Endometrial microvascular endothelial cells (primary cell): ENCODE results near the gene FOXI3. TPM values are rescaled to one million over a fixed set of nuclear protein-coding genes. Genes with fewer than 3 reads are reported as not detected.

Source experiments
- in situ Hi-C: cut with HindIII; loops from 2 replicates; pipeline ENCODE4 v1.10.0; 2017; ENCODE audit warnings: low sequenced_read_pairs, low pct_unique_long_range_greater_than_20kb; ENCODE audit errors: inconsistent ontology term
- total RNA-seq: library from RNA; depleted of rRNA; stranded (reverse); fragments of >200 nt; gene quantifications from one replicate; pipeline ENCODE4 v1.2.3, GENCODE V29; 2015; ENCODE audit errors: inconsistent ontology term

Gene FOXI3
- not detected for total RNA-seq

DNA sequence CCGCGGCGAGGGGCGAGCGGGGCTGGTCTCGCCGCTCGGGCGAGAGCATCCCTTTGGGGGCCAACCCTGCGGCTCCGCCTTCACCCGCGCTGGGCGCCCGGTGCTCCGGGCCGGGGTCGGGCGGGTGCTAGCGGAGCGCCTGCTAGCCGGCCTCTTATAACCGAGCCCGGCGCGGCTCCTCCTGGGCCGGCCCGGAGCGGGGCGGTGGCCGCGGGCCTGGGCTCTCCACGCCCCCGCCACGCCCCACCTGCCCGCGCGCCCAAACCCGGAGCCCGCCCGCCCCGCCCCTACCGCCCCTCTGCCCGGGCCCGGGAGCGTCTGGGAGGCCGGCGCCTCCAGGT lies at the start of gene FOXI3:
Gene FOXI3 (minus strand): TSS at position 129 of the 341 bp plus-strand sequence. CDS start 158 bp downstream, outside the sequence.
- in situ Hi-C loops, result no loop called here

DNA sequence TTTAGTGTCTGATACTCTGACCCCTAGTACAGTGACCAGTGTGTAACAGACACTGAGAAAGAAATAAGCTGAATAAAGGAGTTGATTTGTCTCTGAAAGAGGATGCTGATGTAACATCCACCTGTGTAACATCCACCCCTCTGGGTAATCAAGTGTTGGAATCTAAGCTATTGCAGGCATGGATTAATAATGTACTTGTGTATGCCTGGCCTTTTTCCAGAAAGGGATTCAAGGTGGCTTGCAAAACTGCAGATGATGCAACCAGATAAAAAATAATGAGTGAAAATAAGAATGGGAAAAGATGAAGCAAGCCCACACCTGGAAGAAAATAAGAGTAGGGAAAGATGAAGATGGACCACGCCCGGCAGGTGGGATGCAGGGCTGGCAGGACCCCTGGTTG lies 48.2 kb upstream of the FOXI3 start:
- in situ Hi-C loops, result no loop called here

DNA sequence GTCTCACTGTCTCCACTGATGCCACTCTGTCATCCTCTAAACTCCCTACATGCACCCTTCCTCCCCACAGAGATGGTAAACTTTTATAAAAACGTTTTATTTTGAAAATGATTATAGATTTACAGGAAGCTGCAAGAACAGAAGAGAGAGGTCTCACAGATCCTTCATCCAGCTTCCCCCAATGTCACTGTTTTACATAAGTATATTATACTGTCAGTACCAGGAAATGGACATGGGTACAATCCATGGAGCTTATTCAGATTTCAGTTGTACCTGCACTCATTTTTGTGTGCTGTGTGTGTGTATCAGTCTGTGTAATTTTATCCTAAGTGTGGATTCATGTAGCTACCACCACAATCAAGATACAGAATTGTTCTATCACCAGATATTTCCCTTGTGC lies 46.7 kb upstream of the FOXI3 start:
- in situ Hi-C loops, result no loop called here

DNA sequence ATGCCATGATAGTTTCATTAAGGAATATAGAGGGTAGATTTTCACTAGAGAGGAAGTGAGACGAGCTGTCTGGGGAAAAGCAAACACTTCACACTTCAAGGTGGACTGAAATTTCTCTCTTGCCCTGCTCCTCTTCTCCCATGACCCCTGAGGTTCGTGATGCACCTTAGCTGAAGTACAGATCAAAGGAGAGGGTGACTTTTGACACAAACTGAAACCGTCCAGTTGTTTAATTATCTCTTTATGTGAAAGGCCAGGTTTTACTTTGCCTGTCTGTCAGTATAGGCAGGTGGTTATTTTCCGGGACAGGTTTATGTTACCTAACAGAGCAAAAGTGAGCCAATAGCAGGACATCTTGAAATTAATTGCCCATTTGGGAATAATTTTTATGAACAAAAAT lies 41.0 kb upstream of the FOXI3 start:
- in situ Hi-C loops, result no loop called here

DNA sequence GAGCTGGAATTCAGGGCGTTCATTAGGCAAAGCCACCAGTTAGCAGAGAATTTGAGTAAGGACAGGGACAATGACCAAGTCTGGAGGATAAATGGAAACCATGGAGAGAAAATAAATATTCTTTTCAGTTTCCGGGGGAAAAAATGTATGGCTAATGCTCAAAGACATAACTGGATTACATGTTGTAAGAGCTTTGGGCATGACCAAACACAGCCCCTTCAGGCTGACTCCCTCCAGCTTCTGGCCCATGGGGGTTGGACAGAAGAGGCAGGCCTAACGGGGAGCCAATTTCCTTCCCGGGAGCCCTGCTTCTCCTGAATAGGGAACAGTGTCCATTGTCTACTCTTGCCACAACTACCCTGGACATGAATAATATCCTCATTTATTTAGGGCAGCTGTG lies 39.5 kb upstream of the FOXI3 start:
- in situ Hi-C loops, result no loop called here

DNA sequence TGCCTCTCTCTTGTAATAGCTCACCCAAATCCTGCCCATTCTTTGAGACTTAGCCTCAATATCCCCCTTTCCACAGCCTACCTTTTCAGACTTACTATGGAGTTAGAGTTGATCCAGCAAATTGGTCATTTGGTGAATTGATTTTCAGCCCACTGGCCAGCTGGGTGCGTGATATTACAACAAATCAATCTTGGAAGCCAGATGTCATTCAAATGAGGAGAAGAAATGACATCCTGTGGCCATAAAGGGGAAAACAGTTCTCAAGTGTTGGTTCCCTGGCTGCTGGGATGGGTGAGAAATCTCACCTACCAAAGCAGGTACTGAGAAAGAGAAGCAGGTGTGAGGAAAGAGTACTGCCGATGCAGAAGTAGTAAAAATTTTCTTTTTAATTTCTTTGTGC lies 36.7 kb upstream of the FOXI3 start:
- in situ Hi-C loops, result no loop called here

DNA sequence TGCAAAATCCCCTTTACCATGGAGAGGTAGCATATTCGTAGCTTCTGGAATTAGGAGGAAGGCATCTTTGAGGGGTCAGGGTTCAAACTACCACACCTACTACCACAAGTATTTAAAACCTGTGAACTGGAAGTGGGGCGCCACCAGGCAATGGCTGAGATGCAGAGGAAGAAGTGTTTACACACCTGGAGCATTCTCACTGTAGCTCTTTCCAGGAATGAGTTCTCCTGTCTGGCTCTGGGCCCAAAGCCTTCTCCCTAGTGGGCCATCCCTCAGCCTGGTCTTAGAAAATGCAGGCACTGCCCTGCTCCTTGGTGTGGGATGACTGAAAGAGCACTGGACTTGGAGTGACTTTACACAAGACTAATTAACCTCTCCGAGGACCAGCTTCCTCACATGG lies 30.7 kb upstream of the FOXI3 start:
- in situ Hi-C loops, result no loop called here

DNA sequence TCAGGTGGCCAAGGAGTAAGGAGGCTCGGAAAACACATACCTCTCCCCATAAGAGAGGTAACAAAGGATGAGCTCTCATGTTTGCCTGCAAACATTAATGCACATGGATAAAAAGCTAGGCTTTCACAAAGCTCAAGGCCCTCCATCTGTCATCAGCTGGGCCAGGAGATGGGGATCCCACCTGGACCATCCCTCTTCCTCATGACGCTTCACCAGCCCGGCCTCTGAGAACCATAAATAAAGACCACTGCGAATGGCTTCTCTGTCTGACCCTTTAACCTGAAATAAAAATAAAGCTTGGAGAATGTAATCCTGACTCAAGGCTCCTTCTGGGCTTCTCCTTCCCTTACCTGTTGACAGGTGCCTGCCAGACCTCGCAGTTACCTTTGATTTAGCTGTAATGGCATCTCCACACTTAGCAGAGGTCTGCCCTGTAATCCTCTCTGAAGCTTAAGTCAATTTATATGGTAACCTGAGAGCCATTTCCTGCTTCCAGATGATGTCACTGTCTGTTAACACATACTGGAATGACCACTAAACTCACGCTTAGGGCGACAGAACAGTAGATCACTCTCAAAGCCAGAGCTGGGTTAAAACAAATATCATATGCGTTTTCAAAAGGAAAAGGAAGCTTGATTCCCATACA lies 29.3 kb upstream of the FOXI3 start:
- in situ Hi-C loops, result no loop called here

DNA sequence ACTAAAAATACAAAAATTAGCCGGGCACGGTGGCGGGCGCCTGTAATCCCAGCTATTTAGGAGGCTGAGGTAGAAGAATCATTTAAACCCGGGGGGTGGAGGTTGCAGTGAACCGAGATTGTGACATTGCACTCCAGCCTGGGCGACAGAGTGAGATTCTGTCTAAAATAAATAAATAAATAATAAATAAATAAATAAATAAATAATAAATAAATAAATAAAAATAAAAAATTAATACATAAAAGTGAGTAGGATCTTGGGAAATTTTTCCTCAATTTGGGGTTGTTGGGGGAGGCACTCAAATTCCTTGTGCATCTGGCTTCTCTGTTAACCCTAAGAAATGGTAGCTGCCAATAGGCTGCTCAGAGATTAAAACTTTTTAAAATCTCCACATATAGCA lies 20.3 kb upstream of the FOXI3 start:
- in situ Hi-C loops, result no loop called here

DNA sequence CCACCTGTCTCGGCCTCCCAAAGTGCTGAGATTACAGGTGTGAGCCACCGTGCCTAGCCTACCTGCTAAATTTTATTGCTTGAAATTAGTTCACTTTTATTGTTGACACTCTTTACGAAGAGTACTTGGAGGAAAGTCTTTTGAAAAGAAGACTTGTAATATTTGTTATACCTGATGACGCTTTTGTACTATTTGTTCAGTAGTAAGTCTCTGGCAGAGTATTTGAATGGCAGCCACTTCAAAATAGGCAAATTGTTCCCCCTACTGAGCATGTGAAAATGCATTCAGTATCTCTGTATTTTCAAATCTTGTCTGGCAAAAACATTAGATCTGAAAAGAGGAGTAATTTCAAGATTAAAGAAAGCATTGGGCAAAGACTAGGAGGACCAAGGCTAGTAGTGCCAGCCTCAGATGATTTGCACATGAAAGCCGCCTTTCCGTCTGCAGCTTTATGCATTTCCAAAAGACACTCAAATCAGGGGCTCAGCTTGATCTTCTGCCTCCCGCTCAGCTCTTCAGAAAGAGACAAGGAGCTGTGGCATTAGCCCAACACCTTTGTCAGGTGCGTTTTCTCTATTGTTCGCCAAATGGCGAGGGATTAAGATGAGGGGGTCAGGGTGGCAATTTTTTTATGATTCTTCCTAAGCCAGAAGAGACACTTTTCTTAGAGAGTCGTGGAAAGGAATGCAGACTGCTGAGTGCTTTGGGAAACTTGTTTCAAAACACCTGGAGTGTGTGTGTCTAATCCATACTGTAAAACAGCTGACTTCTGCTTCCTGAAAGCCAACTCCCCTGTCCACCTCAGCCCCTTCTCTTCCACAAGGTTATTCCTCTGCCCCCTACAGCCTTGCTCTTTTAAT lies 18.8 kb upstream of the FOXI3 start:
- in situ Hi-C loops, result no loop called here

DNA sequence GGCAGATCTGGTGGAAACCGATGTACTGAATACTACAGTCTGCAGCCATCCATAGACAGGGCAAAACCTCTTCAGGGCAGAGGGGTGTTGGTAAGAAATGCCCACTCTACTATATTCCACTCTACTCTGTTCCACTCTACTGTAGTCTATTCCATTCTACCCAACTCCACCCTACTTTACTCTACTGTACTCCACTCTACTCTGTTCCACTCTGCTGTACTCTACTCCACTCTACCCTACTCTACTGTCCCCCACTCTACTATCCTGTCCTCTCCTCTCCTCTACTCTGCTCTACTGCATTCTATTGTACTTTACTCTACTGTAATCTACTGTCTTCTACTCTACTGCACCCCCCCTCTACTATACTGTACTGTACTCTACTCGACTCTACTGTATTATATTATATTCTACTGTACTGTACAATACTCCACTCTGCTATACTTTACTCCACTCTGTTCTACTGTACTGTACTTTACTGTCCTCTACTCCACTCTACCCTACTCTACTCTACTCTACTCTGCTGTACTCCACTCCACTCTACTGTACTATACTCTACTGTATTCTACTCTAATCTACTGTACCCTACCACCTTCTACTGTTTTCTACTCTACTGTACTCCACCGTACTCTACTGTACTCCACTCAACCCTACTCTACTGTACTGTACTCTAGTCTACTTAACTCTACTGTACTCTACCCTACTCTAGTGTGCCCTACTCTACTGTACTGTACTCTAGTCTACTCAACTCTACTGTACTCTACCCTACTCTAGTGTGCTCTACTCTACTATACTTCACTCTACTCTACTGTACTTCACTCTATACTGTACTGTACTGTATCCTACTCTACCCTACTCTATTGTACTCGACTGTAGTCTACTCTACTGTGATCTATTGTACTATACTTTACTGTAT lies 17.0 kb upstream of the FOXI3 start:
- in situ Hi-C loops, result no loop called here

DNA sequence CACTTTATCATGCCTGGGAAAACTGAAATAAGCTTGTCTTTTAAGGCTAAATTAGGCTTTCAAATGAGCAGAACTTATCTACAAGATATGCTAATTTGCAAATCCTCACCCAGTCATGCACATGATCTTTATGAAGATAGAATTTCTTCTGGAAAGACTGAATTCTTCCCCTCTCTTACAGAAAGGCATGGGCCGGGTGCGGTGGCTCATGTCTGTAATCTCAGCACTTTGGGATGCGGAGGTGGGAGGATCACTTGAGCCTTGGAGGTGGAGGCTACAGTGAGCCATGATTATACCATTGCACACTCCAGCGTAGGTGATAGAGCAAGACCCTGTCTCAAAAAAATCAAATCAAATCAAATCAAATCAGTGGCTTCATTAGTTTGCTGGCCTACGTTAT lies 11.7 kb upstream of the FOXI3 start:
- in situ Hi-C loops, result no loop called here

DNA sequence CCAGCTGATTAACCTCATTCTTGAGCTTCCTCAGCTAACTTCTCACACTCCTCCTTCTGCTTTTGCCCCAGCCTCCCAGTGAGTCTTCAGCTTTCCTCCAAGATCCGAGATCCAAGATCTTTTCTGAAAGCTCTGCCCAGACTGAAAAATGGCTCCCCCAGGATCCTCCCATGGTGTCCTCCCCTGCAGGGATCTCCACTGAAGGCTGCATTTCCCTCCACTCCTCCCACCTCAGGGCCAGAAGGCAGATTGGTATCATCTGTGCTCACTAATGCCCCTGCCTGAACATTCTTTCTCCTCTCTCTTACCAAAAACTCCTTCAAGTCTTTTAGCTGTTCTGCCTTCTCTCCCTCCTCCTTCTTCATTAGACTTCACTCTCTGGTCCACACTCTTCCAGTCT lies 6.1 kb upstream of the FOXI3 start:
- in situ Hi-C loops, result no loop called here

DNA sequence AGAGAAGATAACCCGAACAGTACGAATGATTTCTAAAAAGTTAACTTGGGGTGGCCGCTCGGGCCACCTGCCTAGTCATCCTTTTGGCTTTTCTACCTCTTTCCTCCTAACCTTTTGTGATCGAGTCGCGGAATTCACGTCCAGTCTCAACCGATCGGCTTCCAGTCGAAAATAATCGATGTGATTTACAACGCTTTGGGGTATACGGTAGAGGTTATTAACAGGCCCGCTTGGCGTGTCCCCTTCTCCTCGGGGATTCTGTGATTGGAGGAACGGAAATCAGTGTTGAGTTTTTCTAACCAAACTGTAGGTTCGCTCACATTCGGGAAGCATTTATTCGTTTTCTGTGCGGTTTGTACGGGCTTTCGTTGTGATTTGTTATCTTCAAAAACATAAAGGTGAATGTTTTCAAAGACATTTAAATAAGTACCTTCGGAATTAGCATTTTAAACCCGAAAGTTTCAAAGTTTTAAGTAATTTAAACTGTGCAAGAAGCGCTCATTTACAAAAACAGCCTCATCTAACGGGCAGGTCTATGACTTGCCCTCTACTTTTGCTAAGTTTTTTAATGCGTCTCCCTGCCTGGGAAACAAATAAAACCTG lies 588 bp upstream of the FOXI3 start:
- in situ Hi-C loops, result no loop called here

DNA sequence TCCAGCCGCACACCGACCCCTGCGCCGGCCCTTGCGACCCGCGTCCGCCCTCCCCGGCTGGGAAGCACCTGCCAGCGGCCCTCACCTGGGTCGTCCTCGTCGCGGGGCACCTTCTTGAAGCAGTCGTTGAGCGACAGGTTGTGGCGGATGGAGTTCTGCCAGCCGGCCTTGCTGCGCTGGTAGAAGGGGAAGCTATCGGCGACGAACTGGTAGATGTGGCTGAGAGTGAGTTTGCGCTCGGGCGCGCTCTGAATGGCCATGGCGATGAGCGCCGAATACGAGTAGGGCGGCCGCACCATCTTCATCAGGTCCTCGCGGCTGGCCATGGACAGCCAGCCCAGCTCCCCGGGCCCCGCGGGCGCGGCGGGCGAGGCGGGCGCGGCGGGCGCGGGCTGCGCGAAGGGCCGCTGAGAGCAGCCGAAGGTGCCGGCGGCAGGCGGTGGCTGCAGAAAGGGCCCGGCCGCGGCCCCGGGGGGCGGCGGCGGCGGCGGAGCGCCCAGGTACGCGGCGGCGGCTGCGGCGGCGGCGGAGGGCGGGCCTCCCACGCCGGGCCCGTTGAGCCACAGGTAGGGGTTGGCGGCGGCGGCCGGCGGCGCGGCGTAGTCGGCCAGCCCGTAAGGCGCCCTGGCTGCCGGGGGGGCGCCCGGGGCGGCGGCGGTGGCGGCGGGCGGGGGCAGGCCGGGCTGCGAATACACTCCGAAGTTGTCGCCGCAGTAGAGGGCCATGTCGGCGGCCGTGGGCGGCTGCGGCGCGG lies 505 bp downstream of the FOXI3 start:
- in situ Hi-C loops, result no loop called here

DNA sequence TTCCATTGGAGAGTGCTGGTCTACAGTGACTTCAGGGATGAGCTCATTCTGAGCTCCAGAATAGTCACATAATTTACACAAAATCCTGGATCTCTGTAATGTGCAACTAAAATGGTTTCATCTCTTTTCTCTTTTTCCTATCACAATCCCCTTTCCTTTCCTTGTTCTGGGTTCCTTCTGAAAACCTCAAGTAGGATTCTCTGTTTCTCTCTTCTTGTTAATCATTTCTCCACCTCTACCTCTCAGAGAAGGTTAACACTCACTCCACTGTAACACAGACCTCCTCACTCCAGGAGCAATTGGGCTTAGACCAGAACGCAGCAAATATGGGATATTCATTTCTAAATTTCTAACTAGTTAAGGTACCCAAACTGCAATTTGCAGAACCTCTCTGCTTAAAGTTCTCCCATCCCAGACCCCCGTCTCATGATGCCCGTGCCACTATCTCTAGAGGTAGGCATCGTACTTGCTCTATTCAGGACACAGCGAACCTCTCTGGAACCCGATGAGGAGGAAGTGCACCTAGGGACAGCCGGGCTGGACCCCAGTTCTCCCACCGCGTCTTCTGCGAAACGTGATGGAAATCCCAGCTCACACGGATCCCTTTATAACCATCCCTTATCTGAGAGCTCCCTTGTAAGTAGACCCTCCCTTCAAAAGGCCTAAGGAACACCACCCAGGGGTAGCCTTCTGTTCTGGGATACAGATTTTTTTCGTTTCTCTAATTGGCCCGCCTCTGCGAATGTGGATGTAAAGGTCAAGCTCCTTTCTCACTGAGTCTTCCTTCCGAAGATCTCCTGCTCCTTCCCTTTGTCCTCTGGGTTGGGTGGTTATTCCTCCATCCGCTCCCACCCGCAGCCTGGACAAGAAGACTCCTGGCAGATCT lies 1.3 kb downstream of the FOXI3 start:
- in situ Hi-C loops, result no loop called here

DNA sequence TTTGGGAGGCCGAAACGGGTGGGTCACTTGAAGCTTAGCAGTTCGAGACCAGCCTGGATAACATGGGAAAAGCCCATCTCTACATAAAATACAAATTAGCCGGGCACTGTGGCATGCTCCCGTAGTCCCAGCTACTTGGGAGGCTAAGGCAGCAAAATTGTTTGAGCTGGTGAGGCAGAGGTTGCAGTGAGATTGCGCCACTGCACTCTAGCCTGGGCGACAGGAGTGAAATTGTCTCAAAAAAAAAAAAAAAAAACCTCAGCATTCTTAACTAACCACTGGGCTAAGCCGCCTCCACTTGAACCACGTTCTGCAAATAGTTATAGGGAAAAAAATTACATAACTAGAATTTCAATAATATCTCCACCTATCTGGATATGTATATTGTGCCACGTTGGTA lies 2.3 kb downstream of the FOXI3 start:
- in situ Hi-C loops, result no loop called here

DNA sequence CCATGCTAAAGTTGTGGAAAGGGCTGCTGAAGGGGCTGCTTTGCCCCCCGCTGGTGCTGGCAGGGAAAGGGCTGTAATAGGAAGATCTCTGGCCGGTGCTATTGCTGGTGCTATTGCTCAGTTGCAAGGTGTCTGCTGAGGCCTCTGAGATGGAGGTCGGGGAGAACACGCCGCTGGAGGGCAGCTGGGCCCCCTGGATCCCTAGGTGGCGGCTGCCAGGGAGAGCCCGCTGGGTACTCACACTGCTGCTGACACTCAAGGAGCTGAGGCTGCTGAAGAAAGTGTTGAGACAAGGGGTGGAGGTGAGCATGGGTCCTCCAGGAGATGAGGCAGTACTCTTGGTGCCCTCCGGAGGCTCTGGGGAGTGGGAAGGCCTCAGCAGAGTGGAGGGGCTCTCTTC lies 4.2 kb downstream of the FOXI3 start:
- in situ Hi-C loops, result no loop called here
